ENCODE results near the gene PYCARD.
"Not testable (repeated sequence)": the region's sequence is repeated elsewhere in the genome, so short reads cannot be mapped to it uniquely, and the experiment has no call there.

The PYCARD gene

GRCh38 chr16:31198207-31198882 is 4.2 kb downstream of the PYCARD start:
- Histone ChIP-seq H4K20me1 (ENCODE audit: insufficient read depth, low read length) (peaks cover 53% of the 10 kb centered on the region), H2AFZ (ENCODE audit: low read depth, low read length) (no peak overlapping the region), H3K9ac (ENCODE audit: low read length) (no peak overlapping the region)

GRCh38 chr16:31196324-31197088 is 6.1 kb downstream of the PYCARD start:
- Histone ChIP-seq H3K36me3 (replicated peaks; ENCODE audit: low read depth, low read length) (peaks cover 53% of the 10 kb centered on the region), H2AFZ (ENCODE audit: low read depth, low read length) (no peak overlapping the region)
- no peak for TF ChIP-seq EZH2phosphoT487 (IDR thresholded peaks at IDR 0.05; ENCODE audit: low read depth)
- TF ChIP-seq CTCF (IDR thresholded peaks at IDR 0.05; ENCODE audit: low read depth, low read length) = no peak

More at GRCh38 chr16:31198207-31198882, 4.2 kb downstream of the PYCARD start:
- no peak overlapping the region for H3K27ac ChIP-seq (ENCODE audit: low read length)
- H3K9me3 ChIP-seq (ENCODE audit: insufficient read depth, low read length) = no peaks in the 10 kb centered on the region
- H3K4me2 ChIP-seq (ENCODE audit: low read length) = no peak overlapping the region
- H3K4me1 ChIP-seq (ENCODE audit: low read length) = peaks cover 22% of the 10 kb centered on the region
- peaks cover 5% of the 10 kb centered on the region; the same call in 1 of the 2 replicates for H3K79me2 ChIP-seq (ENCODE audit: low read length)
- H3K27me3 ChIP-seq (ENCODE audit: low read depth, low read length) = no peaks in the 10 kb centered on the region
- H3K4me3 ChIP-seq (ENCODE audit: low read length) = no peak overlapping the region
- H3K36me3 ChIP-seq (replicated peaks; ENCODE audit: low read depth, low read length) = peaks cover 36% of the 10 kb centered on the region
- TF ChIP-seq EZH2phosphoT487 (IDR thresholded peaks at IDR 0.05; ENCODE audit: low read depth) = no peak
- no peak for TF ChIP-seq CTCF (IDR thresholded peaks at IDR 0.05; ENCODE audit: low read depth, low read length)

GRCh38 chr16:31195861-31196260 is 6.7 kb downstream of the PYCARD start:
- H3K4me3 ChIP-seq (ENCODE audit: low read length); H3K4me1 ChIP-seq (ENCODE audit: low read length); H3K4me2 ChIP-seq (ENCODE audit: low read length); H3K9me3 ChIP-seq (ENCODE audit: insufficient read depth, low read length); H3K27me3 ChIP-seq (ENCODE audit: low read depth, low read length); H3K27ac ChIP-seq (ENCODE audit: low read length); H2AFZ ChIP-seq (ENCODE audit: low read depth, low read length); H3K9ac ChIP-seq (ENCODE audit: low read length): not testable (repeated sequence)
- Histone ChIP-seq H4K20me1 (ENCODE audit: insufficient read depth, low read length) (peaks cover 74% of the 10 kb centered on the region), H3K79me2 (ENCODE audit: low read length) (peaks cover 21% of the 10 kb centered on the region), H3K36me3 (replicated peaks; ENCODE audit: low read depth, low read length) (peaks cover 60% of the 10 kb centered on the region)

More at GRCh38 chr16:31196324-31197088, 6.1 kb downstream of the PYCARD start:
- Histone ChIP-seq H3K4me2 (ENCODE audit: low read length) (no peak overlapping the region), H3K79me2 (ENCODE audit: low read length) (peaks cover 18% of the 10 kb centered on the region; the same call in 1 of the 2 replicates), H3K9me3 (ENCODE audit: insufficient read depth, low read length) (no peaks in the 10 kb centered on the region), H3K27ac (ENCODE audit: low read length) (no peak overlapping the region), H3K9ac (ENCODE audit: low read length) (no peak overlapping the region), H4K20me1 (ENCODE audit: insufficient read depth, low read length) (peaks cover 70% of the 10 kb centered on the region), H3K27me3 (ENCODE audit: low read depth, low read length) (no peaks in the 10 kb centered on the region), H3K4me3 (ENCODE audit: low read length) (no peak overlapping the region), H3K4me1 (ENCODE audit: low read length) (peaks cover 12% of the 10 kb centered on the region)

GRCh38 chr16:31194898-31195297 is 7.7 kb downstream of the PYCARD start:
- H3K4me2 ChIP-seq (ENCODE audit: low read length) = no peak overlapping the region
- H3K79me2 ChIP-seq (ENCODE audit: low read length) = peaks cover 30% of the 10 kb centered on the region
- TF ChIP-seq EZH2phosphoT487 (IDR thresholded peaks at IDR 0.05; ENCODE audit: low read depth) (no peak), CTCF (IDR thresholded peaks at IDR 0.05; ENCODE audit: low read depth, low read length) (no peak)
- no peak overlapping the region for H3K9ac ChIP-seq (ENCODE audit: low read length)
- H3K27me3 ChIP-seq (ENCODE audit: low read depth, low read length) = no peaks in the 10 kb centered on the region
- H3K4me3 ChIP-seq (ENCODE audit: low read length) = no peak overlapping the region
- peaks cover 70% of the 10 kb centered on the region for H3K36me3 ChIP-seq (replicated peaks; ENCODE audit: low read depth, low read length)
- peaks cover 80% of the 10 kb centered on the region for H4K20me1 ChIP-seq (ENCODE audit: insufficient read depth, low read length)
- 0 out of 2 replicates have a peak, but pooled peaks cover under 1% of the 10 kb centered on the region for H3K4me1 ChIP-seq (ENCODE audit: low read length)
- H2AFZ ChIP-seq (ENCODE audit: low read depth, low read length) = no peak overlapping the region
- no peak overlapping the region for H3K27ac ChIP-seq (ENCODE audit: low read length)
- H3K9me3 ChIP-seq (ENCODE audit: insufficient read depth, low read length) = no peaks in the 10 kb centered on the region
